Limb (tissue), 2 donors: ENCODE data around the gene IFNLR1.

Experiments used
- DNase-seq, 2 donors: peaks; one replicate each; pipeline ENCODE4 v3.0.0-alpha.2; 2016; ENCODE audit errors: extremely low spot score in 2 of 2

IFNLR1 gene

GRCh38 chr1:24206083-24206464, 19.0 kb upstream of the IFNLR1 start:
- no peak for DNase-seq

GRCh38 chr1:24205345-24206082, 18.4 kb upstream of the IFNLR1 start:
- DNase-seq = no peak

- no peak for DNase-seq
These were observed 17.0 kb upstream of the IFNLR1 start for GRCh38 chr1:24204116-24204515.

DNA sequence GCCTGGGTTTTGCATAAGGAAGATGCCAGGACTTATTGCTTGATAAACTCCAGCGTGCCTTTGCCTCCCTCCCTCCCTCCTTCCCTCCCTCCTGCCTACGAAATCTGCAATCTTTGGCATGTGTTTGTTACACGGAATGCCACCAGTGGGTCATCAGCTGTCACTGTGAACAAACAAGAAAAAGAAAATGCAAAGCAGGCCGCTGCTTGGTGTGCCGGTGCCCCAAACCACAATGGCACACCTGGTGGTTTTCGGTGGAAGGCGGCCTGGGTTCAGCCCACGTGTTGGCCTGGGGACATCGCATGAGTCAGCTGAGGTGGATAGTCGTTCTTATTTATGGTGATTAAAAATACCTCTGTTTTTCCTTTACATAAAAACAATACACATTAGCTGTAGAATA, 16.3 kb upstream of the IFNLR1 start:
- DNase-seq = no peak

GRCh38 chr1:24202987-24203386, 15.9 kb upstream of the IFNLR1 start:
- no peak for DNase-seq

GRCh38 chr1:24202556-24202955, 15.5 kb upstream of the IFNLR1 start:
- DNase-seq = no peak

- peak; percentile 59 to 80 for DNase-seq
These were observed 14.9 kb upstream of the IFNLR1 start for GRCh38 chr1:24201941-24202440.

DNA sequence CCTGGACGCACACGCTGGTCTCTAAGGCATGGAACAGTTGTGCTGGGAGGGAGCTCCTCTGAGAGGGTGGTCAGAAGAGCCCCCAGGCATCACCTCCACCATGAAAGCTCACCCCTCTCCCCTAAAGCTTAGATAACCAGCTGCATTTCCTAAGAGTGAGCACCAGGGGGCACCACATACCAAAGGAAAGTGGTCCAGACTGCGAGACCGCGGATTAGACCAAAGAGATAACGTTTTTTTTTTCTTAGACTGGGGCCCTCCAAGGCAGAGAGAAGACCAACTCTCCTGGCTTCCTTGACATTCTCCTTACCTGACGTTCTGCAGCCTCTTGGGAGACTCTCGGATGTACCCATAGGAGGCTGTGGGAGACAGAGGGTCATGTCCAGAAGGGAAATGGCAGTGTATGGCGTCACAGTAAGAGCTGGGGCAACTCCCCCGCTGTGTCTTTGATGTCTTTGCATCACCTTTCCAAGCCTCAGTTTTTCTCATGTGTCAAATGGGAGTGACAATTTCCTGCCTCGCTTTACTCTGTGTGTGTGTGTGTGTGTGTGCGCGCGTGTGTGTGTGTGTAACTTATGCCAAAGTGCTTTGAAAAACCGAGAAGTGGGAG, 12.3 kb upstream of the IFNLR1 start:
- peak; percentile 65 to 77 for DNase-seq

- no peak for DNase-seq
These were observed 11.7 kb upstream of the IFNLR1 start for GRCh38 chr1:24198766-24199165.

GRCh38 chr1:24195874-24196273, 8.8 kb upstream of the IFNLR1 start:
- no peak for DNase-seq

DNA sequence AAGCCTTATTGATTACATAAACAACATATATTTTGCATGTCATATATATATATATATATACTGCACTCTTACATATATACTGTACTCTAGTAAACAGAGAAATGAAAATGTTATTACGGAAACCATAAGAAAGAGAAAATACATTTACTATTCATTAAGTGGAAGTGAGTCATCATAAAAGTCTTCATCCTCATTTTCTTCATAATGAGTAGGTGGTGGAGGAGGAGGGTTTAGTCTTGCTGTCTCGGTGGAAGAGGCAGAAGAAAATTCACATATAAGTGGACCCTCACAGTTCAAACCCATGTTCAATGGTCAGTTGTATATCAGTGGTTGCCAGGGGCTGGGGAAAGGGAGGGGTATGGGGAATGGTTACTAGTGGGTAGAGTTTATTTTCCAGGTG, 8.0 kb upstream of the IFNLR1 start:
- DNase-seq = no peak

- peak in 1 of 2 donors; percentile 43 for DNase-seq
These were observed 6.0 kb upstream of the IFNLR1 start for GRCh38 chr1:24193046-24193445.

DNA sequence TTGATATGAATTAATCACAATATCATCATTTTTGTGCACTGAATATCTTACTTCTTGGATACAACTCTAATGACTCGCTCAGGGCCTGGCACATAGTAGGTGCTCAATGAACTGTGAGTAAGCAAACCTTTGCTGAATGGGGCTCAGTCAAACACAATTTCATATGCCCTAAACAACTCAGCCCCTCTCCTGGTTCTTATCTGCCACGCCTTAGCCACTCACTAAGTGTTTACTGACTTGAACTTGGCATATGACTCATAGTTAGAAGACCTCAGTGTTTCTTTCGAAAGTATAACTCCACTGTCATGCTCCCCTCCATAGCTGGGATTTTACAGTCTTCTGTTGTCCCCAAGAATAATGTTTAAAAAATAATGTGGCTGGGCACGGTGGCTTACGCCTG, 4.8 kb upstream of the IFNLR1 start:
- no peak for DNase-seq

DNA sequence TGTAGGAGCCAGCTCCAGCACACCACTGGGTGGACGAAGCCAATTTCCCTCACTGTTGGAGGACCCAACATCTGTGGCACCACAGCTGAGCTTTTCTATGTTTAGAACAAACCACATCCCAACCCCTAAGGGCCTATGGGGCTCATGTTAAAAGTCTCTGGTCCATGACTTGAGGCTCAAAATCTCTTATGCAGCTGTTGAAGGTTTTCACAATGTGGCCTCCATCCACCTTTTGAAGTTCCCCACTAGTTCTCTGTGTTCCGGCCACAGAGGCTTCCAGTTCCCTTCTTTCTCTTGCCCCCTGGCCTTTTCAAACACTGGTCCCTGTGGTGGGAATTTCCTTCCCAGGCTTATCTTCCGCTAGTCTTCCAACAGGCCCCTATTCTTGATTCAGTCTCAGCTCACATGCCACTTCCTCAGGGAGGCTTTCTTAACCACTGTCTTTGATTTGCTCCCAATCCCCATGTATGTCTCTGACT, 3.9 kb upstream of the IFNLR1 start:
- no peak for DNase-seq

DNA sequence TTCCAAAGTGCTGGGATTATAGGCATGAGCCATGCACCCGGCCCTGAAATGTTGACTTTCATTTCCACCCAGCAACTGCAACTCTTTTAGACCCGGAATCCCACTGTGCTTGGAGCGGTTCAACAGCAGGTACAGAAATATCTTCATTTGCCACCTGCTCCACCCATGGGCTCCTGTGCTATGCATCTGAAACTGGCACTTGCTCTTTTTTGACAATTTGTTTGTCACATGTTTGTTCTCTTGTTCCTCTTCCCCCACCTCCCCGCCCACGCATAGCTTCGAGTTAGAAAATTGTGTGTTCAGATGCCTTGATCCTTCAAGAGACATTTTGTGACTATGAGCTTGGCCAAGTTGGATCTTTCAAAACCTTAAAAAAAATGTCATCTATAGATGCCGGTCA, 2.4 kb upstream of the IFNLR1 start:
- DNase-seq = no peak

DNA sequence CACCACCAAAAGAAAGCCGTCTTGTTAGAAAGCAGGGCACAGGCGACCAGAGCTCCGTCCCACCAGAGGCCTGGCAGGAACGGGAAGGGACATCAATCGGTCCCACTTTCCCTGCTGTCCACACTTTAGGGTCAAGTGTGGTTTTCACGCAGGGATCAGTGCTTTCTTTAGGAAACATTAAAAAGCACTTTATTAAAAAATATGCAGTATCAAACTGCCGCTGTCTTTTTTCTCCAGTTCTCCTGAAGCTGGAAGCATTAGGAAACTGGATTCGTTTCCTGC, 437 bp downstream of the IFNLR1 start:
- no peak for DNase-seq

- no peak for DNase-seq
These were observed 918 bp downstream of the IFNLR1 start for GRCh38 chr1:24186031-24186710.

DNA sequence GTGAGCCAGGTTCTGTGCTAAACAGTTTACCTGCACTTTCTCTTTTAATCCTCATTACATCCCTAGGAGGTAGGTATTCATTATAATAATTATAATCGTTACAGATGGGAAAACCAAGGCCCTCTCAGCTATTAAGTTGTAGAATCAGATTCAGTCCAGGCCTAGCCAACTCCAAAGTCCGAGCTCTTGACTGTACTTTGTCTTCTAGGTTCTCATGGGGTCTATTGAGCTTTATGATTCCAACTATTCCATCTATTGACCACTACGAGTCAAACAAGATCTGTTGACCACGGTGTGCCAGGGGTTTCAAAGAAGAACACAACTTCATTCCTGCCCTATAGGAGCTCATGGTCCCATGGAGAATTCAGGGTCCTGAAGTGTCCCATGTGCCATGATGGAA, 2.0 kb downstream of the IFNLR1 start:
- DNase-seq = no peak

DNA sequence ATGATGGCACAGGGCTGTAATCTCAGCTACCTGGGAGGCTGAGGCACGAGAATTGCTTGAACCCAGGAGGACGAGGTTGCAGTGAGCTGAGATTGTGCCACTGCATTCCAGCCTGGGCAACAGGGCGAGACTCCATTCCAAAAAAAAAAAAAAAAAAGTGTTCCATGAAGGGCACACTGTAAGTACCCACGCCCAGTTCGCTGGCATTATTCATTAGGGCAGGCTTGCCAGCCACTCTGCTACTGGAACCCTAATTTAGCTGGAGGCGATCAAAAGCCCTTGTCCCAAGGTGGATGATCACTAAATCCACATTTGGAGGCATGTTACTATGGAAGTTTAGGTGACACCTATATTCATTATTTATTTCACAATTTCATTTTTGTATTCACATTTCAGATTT, 5.0 kb downstream of the IFNLR1 start:
- no peak for DNase-seq

DNA sequence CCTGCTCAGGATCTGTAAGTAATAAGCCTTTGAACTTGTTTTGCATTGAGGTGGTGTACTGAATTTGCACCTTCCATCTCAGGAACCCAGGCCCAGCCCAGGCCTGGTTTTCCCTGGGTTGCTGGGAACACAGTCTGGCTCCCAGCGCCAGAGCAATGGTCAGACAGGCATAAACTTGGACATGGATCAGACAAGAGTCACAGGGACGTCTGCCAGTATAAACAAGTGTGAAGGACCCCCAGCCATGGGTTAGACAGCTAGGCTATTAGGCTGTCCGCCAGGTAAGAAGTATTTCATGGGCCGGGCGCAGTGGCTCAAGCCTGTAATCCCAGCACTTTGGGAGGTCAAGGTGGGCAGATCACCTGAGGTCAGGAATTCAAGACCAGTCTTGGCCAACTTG, 5.5 kb downstream of the IFNLR1 start:
- no peak for DNase-seq

- DNase-seq = no peak
These were observed 6.4 kb downstream of the IFNLR1 start for GRCh38 chr1:24180676-24181075.

DNA sequence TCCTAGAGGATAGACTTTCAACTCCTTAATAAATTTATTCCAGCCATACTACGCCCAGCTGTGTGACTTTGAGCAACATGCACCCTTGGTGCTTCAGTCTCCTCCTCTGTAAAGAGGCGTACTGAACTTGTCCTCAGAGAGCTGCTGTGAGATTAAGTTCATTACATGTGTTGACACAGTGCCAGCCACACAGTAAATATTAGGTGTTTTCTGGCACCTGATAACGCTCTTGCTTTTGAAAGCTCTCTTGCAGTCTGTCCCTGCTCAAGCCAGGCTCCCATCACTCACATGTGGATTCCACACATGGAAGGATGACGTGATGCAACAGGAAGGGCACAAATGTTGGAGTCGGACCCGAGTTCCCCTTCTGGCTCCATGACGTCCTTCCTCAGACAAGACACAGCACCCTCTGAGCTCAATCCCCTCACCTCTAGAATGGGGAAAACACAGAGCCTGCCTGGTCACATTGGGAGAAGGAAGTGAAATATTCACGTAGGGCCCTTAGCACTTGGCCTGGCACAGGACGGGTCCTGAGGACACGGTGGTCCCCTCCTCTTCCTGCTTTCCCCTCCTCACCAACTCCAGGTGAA, 7.7 kb downstream of the IFNLR1 start:
- no peak for DNase-seq
